ENCODE data around the gene NOA1.

GRCh38 chr4:57013543-57014120 is 36.2 kb upstream of the NOA1 start:
- TF ChIP-seq, protein P1, sequence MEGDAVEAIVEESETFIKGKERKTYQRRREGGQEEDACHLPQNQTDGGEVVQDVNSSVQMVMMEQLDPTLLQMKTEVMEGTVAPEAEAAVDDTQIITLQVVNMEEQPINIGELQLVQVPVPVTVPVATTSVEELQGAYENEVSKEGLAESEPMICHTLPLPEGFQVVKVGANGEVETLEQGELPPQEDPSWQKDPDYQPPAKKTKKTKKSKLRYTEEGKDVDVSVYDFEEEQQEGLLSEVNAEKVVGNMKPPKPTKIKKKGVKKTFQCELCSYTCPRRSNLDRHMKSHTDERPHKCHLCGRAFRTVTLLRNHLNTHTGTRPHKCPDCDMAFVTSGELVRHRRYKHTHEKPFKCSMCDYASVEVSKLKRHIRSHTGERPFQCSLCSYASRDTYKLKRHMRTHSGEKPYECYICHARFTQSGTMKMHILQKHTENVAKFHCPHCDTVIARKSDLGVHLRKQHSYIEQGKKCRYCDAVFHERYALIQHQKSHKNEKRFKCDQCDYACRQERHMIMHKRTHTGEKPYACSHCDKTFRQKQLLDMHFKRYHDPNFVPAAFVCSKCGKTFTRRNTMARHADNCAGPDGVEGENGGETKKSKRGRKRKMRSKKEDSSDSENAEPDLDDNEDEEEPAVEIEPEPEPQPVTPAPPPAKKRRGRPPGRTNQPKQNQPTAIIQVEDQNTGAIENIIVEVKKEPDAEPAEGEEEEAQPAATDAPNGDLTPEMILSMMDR (IDR thresholded peaks at IDR 0.05) = no peak
- TF ChIP-seq POLR2A (IDR thresholded peaks at IDR 0.05) = no peak
- no peak for TF ChIP-seq POLR2AphosphoS5 (IDR thresholded peaks at IDR 0.05)
- TF ChIP-seq EP300 (IDR thresholded peaks at IDR 0.05) = no peak

All from gastroesophageal sphincter (tissue), 3 donors.